Measurements from ENCODE around the gene AOX1.

- TF ChIP-seq POLR2AphosphoS5 (IDR thresholded peaks at IDR 0.05; ENCODE audit: low read depth) (no peak), SPI1 (IDR thresholded peaks at IDR 0.05; ENCODE audit: borderline replicate concordance, low read depth) (peak; percentile 85)
These were observed 81.6 kb downstream of the AOX1 start for GRCh38 chr2:200667413-200667812.
